ENCODE measurements around the gene THOC6.

- TF ChIP-seq CTCF (IDR thresholded peaks at IDR 0.05) (no peak), POLR2A (IDR thresholded peaks at IDR 0.05) (no peak)
Measured at GRCh38 chr16:3076577-3076976, 52.7 kb downstream of the THOC6 start.
